Muscle of leg (tissue), 11 donors: ENCODE results near the gene RIPPLY3. TPM values are rescaled to one million over a fixed set of nuclear protein-coding genes. Genes with fewer than 3 reads are reported as not detected.
A peak's percentile ranks its signal among the peaks of the same experiment; 100 is the strongest.
"Not testable (repeated sequence)": the region's sequence is repeated elsewhere in the genome, so short reads cannot be mapped to it uniquely, and the experiment has no call there.

Experiments used
- DNase-seq: peaks from one replicate; pipeline ENCODE4 v3.0.0; 2013
- H3K27ac ChIP-seq: one replicate; pipeline ENCODE4 v1.5.1; 2013; ENCODE audit warnings: mild to moderate bottlenecking, low read length, control low read depth
- H3K27me3 ChIP-seq: one replicate; pipeline ENCODE4 v1.6.1; 2013; ENCODE audit warnings: low read length; ENCODE audit not compliant: control insufficient read depth, insufficient read depth
- H3K36me3 ChIP-seq: one replicate; pipeline ENCODE4 v1.6.1; 2013; ENCODE audit warnings: low read length; ENCODE audit not compliant: control insufficient read depth, insufficient read depth
- H3K4me1 ChIP-seq: one replicate; pipeline ENCODE4 v1.6.1; 2013; ENCODE audit warnings: low read length; ENCODE audit not compliant: control insufficient read depth, insufficient read depth
- H3K4me3 ChIP-seq: one replicate; pipeline ENCODE4 v1.5.1; 2013; ENCODE audit warnings: low read length, control low read depth
- H3K9me3 ChIP-seq: replicated peaks from 2 replicates; pipeline ENCODE4 v1.6.1; 2013; ENCODE audit warnings: low read depth, low read length; ENCODE audit not compliant: control insufficient read depth
- WGBS: methylation state at CpG from one replicate; pipeline ENCODE4 v1.1.5; 2013; ENCODE audit warnings: missing lambda C conversion rate; ENCODE audit not compliant: insufficient coverage; 5-methylcytosine and 5-hydroxymethylcytosine counted together
- polyA plus RNA-seq, 8 donors: library from polyadenylated mRNA; unstranded; fragments of 120-200 nt; gene quantifications; one replicate each; pipeline versions ENCODE4 v1.2.1 to v1.2.3, GENCODE V29; 2013; ENCODE audit warnings: inconsistent platforms in 1 of 8, low replicate concordance in 1 of 8; ENCODE audit not compliant: insufficient read length in 8 of 8, insufficient read depth in 1 of 8
- total RNA-seq: library from RNA; stranded (reverse); fragments of 120-200 nt; gene quantifications from one replicate; pipeline ENCODE4 v1.2.4, GENCODE V29; 2013

The RIPPLY3 gene
- total and polyA plus RNA-seq, 9 donors, result 0.09 to 0.50 (median 0.17) TPM

DNA sequence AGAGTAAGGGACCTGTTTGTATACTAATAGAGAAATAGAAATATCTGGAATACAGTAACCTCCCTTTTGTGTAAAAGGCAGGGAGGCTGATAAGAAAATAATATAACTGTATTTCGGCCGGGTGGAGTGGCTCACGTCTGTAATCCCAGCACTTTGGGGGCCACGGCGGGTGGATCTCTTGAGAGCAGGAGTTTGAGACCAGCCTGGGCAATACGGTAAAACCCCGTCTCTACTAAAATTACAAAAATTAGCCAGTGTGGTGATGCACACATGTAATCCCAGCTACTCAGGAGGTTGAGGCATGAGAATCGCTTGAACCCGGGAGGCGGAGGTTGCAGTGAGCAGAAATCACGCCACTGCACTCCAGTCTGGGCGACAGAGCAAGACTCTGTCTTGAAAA lies 11.2 kb upstream of the RIPPLY3 start:
- H3K27ac ChIP-seq, H3K36me3 ChIP-seq, H3K4me1 ChIP-seq, H3K9me3 ChIP-seq, H3K27me3 ChIP-seq, H3K4me3 ChIP-seq, DNase-seq: not testable (repeated sequence)
- WGBS, result 85% methylated on average over 6 of the region's 12 CpGs

DNA sequence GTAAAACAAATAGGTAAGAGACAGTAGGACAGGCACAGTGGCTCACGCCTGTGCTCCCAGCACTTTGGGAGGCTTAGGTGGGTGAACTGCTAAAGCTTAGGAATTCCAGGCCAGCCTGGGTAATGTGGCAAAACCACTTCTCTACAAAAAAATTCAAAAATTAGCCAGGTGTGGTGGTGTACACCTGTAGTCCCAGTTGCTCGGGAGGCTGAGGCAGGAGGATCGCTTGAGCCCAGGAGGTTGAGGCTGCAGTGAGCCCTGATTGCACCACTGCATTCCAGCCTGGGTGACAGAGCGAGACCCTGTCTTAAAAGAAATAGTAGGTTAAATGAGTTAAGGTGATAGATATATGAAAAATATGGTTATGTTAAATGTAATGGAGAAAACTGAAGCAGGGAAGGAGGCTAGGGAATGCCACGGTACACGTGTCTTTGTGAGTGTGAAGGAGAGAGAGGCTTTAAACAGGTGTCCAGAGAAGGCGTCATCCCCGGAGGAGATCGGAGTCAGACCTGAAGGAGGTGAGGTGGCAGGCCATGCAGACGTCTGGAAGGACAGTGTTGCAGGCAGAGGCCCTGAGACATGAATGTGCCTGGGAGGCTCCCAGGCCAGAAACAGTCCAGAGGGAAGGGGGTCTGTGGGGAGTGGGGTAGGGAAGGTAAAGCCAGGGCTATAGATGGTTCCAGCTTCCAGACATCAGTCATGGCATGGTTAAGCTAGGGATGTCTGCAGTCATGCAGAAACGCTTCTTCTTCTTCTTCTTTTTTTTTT lies 7.2 kb upstream of the RIPPLY3 start:
- Histone ChIP-seq H3K27me3 (peaks cover 10% of the 10 kb centered on the region), H3K4me3 (no peak overlapping the region), H3K36me3 (no peaks in the 10 kb centered on the region), H3K27ac (no peak overlapping the region), H3K9me3 (no peaks in the 10 kb centered on the region), H3K4me1 (no peaks in the 10 kb centered on the region)
- no peak for DNase-seq
- WGBS, result 89% methylated on average over 9 of the region's 11 CpGs

DNA sequence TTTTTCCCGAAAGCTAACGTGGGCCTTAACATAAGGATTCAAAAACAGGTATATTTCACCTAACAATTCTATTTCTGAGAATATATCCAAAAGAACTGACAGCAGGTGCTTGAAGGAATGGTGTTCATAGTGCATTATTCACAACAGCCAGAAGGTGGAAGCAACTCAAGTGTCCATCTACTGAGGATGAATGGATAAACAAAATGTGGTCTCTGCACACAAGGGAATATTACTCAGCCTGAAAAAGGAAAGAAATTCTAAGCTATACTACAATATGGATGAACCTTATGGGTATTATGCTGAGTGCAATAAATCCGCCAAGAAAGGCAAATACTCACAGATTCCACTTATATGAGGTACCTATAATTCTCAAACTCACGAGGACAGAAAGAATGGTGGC lies 6.1 kb upstream of the RIPPLY3 start:
- H3K27me3 ChIP-seq, result peaks cover 6% of the 10 kb centered on the region
- no peak overlapping the region for H3K4me3 ChIP-seq
- no peak for DNase-seq
- no peaks in the 10 kb centered on the region for H3K36me3 ChIP-seq
- H3K27ac ChIP-seq, result no peak overlapping the region
- WGBS, result no CpG with 5 or more reads among the region's 4 CpGs
- no peaks in the 10 kb centered on the region for H3K4me1 ChIP-seq
- no peaks in the 10 kb centered on the region for H3K9me3 ChIP-seq

DNA sequence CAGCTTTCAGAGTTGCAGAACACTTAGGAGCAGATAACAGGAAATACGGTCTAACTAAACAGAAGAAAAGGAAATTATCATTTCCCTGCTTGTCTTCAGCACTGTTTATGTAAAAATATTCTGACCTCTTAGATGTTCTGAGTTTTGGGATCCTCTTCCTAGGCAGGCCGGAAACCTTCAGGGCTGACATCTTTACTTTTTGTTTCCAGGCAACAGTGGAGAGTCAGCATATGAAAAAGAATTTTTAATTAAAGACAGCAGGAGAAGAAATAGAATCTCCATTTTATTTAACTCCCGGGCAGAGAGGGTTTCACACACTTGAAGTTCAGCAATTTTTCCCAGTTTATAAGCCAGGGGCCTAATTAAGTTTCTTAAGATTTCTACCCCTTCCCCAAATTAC lies 5.1 kb upstream of the RIPPLY3 start:
- peak; percentile 27 for DNase-seq
- Histone ChIP-seq H3K27ac (no peak overlapping the region), H3K36me3 (no peaks in the 10 kb centered on the region), H3K4me3 (no peak overlapping the region), H3K27me3 (peaks cover 16% of the 10 kb centered on the region), H3K9me3 (no peaks in the 10 kb centered on the region), H3K4me1 (peaks cover 7% of the 10 kb centered on the region)
- 20% methylated on average over 1 of the region's 3 CpGs for WGBS

DNA sequence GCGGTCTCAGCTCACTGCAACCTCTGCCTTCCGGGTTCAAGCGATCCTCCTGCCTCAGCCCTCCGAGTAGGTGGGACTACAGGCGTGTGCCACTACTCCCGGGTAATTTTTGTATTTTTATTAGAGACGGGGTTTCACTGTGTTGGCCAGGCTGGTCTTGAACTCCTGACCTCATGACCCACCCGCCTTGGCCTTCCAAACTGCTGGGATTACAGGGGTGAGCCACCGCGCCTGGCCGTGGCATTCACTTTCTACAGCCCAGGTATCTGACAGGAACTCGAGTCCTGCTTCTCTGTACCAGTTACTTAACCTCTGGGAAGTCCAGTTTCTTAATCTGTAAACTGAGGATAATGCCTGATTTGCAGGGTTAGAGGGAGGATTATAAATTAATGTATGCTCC lies 3.7 kb upstream of the RIPPLY3 start:
- WGBS, result 77% methylated on average over 9 of the region's 12 CpGs
- not testable (repeated sequence) for H3K9me3 ChIP-seq, H3K4me3 ChIP-seq

DNA sequence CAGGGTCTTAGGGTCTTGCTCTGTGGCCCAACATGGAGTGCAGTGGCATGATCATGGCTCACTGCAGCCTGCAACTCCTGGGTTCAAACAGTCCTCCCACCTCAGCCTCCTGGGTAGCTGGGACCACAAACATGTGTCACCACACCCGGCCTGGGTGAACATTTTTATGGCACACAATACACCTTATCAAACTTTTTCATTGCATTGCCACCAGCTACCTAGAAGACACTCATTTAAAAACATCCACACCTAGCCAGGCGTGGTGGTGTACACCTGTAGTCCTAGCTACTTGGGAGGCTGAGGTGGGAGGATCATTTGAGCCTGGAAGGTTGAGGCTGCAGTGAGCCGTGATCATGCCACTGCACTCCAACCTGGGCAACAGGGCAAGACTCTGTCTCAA lies 2.6 kb upstream of the RIPPLY3 start:
- H3K4me3 ChIP-seq, DNase-seq, H3K4me1 ChIP-seq, H3K27ac ChIP-seq, H3K36me3 ChIP-seq, H3K9me3 ChIP-seq: not testable (repeated sequence)
- peaks cover 39% of the 10 kb centered on the region for H3K27me3 ChIP-seq
- WGBS, result 88% methylated on average over 1 of the region's 3 CpGs

More for the DNA sequence above, 3.7 kb upstream of the RIPPLY3 start:
- H3K27ac ChIP-seq, DNase-seq, H3K36me3 ChIP-seq, H3K4me1 ChIP-seq: not testable (repeated sequence)
- peaks cover 29% of the 10 kb centered on the region for H3K27me3 ChIP-seq

DNA sequence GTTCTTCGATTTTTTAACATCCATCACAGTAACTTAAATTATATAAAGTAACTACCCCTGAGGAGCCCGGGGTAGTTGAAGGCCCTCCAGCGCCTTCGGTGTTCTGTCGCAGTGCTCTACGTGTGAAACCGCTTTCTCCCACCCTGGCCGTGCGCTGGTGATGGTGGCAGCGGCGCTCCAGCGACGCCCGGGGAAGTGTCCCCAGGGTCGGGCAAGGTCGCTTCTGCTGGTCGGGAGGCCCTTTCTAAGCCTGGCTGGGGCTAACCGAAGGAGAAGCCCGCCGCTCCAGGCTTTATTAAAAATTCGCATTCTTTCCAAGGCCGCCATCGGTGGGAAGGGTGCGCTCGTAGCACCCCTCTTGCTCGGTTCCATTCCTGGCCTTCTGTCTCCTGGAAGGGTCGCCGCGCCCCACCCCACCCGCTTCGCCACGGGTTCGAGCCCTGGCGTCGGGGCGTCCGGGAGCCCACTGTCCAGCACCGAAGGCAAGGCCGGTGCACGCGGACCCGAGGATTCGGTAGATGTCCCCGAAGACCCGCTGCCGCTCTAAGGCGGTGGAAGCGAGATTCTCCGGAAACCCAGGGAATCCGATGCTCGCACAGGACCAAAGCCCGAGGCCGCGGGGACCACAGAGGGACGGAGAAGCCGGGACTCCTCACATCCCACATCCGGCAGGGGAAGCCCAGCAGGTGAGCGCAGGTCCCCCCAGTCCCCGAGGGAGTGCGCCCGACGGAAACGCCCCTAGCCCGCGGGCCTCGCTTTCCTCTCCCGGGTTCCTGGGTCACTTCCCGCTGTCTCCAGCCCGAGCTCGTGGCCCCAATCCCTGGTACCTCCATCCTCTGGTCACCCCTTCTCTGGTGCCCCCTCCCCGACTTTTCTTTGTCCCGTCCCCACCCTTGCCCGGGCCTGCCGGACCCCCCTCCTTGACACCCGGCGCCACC lies 685 bp upstream of the RIPPLY3 start:
- Histone ChIP-seq H3K27ac (no peak overlapping the region), H3K36me3 (no peaks in the 10 kb centered on the region), H3K27me3 (peaks cover 49% of the 10 kb centered on the region), H3K4me3 (peak overlapping the region; percentile 23), H3K9me3 (no peaks in the 10 kb centered on the region), H3K4me1 (peaks cover 13% of the 10 kb centered on the region)
- no peak for DNase-seq
- 9% methylated on average over 70 of the region's 76 CpGs for WGBS

DNA sequence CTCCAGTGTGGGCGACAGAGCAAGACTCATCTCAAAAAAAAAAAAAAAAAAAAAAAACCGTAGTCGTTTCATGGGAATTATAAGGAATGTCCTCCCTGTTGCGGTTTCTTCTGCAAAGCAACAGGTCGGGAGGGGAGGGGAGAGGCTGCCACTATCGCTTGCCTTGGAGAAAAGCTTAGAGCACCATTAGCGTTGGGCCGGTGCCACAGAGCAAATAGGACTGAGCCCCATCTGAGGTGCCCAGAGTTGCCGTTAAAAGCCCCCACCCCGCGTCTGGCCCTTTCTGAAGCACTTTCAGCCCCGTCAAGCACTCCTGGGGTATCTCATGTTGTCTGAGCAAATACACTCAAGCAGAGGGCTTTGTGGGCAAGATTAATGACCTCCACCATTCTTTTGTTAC lies 2.2 kb downstream of the RIPPLY3 start:
- peaks cover 13% of the 10 kb centered on the region for H3K4me1 ChIP-seq
- H3K9me3 ChIP-seq, result no peaks in the 10 kb centered on the region
- H3K27me3 ChIP-seq, result peaks cover 49% of the 10 kb centered on the region
- H3K27ac ChIP-seq, result no peak overlapping the region
- no peak for DNase-seq
- WGBS, result 63% methylated on average over 6 of the region's 12 CpGs
- no peaks in the 10 kb centered on the region for H3K36me3 ChIP-seq
- H3K4me3 ChIP-seq, result no peak overlapping the region

DNA sequence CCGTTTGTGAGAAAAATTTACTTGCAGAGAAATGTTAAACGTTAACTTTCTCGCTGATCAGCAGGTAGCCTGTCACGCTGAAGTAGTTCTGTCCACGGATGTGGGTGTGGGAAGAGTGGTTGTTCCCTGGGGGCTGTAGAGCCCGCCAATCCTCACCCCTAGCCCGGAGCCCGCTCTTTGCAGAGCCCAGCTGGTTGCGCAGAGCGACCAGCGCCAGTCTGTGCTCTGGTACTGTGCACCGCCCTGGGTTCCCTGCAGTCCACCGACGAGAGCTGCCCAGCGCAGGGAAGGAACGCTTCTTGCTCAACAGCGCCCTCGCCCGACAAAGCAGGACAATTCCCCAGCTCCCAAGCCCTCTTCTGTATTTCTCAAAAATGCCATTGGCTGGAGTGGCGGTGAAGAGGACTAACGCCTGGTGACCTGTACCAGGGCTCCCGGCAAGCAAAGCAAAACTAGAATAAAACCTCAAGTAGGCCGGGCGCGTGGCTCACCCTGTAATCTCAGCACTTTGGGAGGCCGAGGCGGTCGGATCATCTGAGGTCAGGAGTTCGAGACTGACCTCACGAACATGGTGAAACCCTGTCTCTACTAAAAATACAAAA lies 3.3 kb downstream of the RIPPLY3 start:
- no peak overlapping the region for H3K4me3 ChIP-seq
- H3K27me3 ChIP-seq, result peaks cover 47% of the 10 kb centered on the region
- no peaks in the 10 kb centered on the region for H3K9me3 ChIP-seq
- WGBS, result 10% methylated on average over 16 of the region's 30 CpGs
- H3K36me3 ChIP-seq, result no peaks in the 10 kb centered on the region
- no peak overlapping the region for H3K27ac ChIP-seq
- peaks cover 13% of the 10 kb centered on the region for H3K4me1 ChIP-seq
- DNase-seq, result peak; percentile 76
